ENCODE data around the gene BICC1.

- TF ChIP-seq, protein P1, sequence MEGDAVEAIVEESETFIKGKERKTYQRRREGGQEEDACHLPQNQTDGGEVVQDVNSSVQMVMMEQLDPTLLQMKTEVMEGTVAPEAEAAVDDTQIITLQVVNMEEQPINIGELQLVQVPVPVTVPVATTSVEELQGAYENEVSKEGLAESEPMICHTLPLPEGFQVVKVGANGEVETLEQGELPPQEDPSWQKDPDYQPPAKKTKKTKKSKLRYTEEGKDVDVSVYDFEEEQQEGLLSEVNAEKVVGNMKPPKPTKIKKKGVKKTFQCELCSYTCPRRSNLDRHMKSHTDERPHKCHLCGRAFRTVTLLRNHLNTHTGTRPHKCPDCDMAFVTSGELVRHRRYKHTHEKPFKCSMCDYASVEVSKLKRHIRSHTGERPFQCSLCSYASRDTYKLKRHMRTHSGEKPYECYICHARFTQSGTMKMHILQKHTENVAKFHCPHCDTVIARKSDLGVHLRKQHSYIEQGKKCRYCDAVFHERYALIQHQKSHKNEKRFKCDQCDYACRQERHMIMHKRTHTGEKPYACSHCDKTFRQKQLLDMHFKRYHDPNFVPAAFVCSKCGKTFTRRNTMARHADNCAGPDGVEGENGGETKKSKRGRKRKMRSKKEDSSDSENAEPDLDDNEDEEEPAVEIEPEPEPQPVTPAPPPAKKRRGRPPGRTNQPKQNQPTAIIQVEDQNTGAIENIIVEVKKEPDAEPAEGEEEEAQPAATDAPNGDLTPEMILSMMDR (IDR thresholded peaks at IDR 0.05), result no peak
- TF ChIP-seq POLR2A (IDR thresholded peaks at IDR 0.05) (no peak), EP300 (IDR thresholded peaks at IDR 0.05) (no peak)
These were observed 52.6 kb downstream of the BICC1 start for GRCh38 chr10:58565271-58565670.
